IMR-90 (cell line): ENCODE data around the gene MAP1LC3B2. TPM values are rescaled to one million over a fixed set of nuclear protein-coding genes. Genes with fewer than 3 reads are reported as not detected.

Experiments used
- ATAC-seq: fragments of 200-7000 bp; cut with Tn5 transposase; 2 replicates; pipeline ENCODE4 v1.9.1; 2020; ENCODE audit warnings: low read depth, mild to moderate bottlenecking, moderate library complexity
- BruUV-seq: library from RNA; stranded (reverse); fragments of 400-500 nt; replicated peaks from 2 replicates; lab custom pipeline; 2021; lab: Mats Ljungman, UMichigan
- CTCF ChIA-PET: fragments of 300-600 bp; formaldehyde crosslinking; extraction: SDS; loops from one replicate; lab custom pipeline; 2021; ENCODE audit warnings: antibody characterized with exemption; lab: Yijun Ruan, JAX
- POLR2A ChIA-PET: fragments of 300-600 bp; sonication (Branson Sonifier 250); formaldehyde crosslinking; loops from one replicate; lab custom pipeline; 2022; ENCODE audit warnings: antibody characterized with exemption; ENCODE audit not compliant: unreplicated experiment; lab: Charles Lee
- DNase-seq: peaks from one replicate; pipeline ENCODE4 v3.0.0; 2013
- H2AFZ ChIP-seq: replicated peaks from 2 replicates; pipeline ENCODE3; 2013; ENCODE audit warnings: low read length, mild to moderate bottlenecking; ENCODE audit not compliant: poor library complexity
- H2AK5ac ChIP-seq: 2 replicates; pipeline ENCODE4 v1.6.1; 2013; ENCODE audit warnings: low read depth, low read length, inconsistent platforms
- H2AK9ac ChIP-seq: replicated peaks from 2 replicates; pipeline ENCODE3; 2013; ENCODE audit warnings: mild to moderate bottlenecking, low read depth, low read length, moderate library complexity; ENCODE audit not compliant: poor library complexity
- H2BK120ac ChIP-seq: 2 replicates; pipeline ENCODE4 v1.6.1; 2013; ENCODE audit warnings: low read depth, low read length, inconsistent platforms
- H2BK15ac ChIP-seq: 3 replicates; pipeline ENCODE4 v1.6.1; 2013; ENCODE audit warnings: low read depth, low read length, inconsistent platforms
- H2BK20ac ChIP-seq: 2 replicates; pipeline ENCODE4 v1.6.1; 2013; ENCODE audit warnings: low read depth, mild to moderate bottlenecking, inconsistent platforms, low read length, moderate library complexity
- H2BK5ac ChIP-seq: 2 replicates; pipeline ENCODE4 v1.6.1; 2013; ENCODE audit warnings: mild to moderate bottlenecking, low read depth, low read length, inconsistent platforms; ENCODE audit not compliant: poor library complexity, severe bottlenecking
- H3K14ac ChIP-seq: replicated peaks from 2 replicates; pipeline ENCODE4 v1.6.1; 2013; ENCODE audit warnings: low read depth, low read length, inconsistent platforms
- H3K18ac ChIP-seq: 2 replicates; pipeline ENCODE4 v1.6.1; 2013; ENCODE audit warnings: low read depth, low read length, control low read depth
- H3K23ac ChIP-seq: 2 replicates; pipeline ENCODE4 v1.6.1; 2013; ENCODE audit warnings: low read depth, low read length, inconsistent platforms
- H3K27ac ChIP-seq: 2 replicates; pipeline ENCODE4 v1.5.1; 2013; ENCODE audit warnings: mild to moderate bottlenecking, control low read depth, low read length; ENCODE audit not compliant: insufficient read depth
- H3K27me3 ChIP-seq: 2 replicates; pipeline ENCODE4 v1.6.1; 2013; ENCODE audit warnings: low read length; ENCODE audit not compliant: control insufficient read depth, insufficient read depth
- H3K36me3 ChIP-seq: 2 replicates; pipeline ENCODE4 v1.6.1; 2013; ENCODE audit warnings: low read length, mixed read lengths; ENCODE audit not compliant: control insufficient read depth, insufficient read depth
- H3K4ac ChIP-seq: 2 replicates; pipeline ENCODE4 v1.6.1; 2013; ENCODE audit warnings: low read depth, low read length, inconsistent platforms
- H3K4me1 ChIP-seq: 2 replicates; pipeline ENCODE4 v1.6.1; 2013; ENCODE audit warnings: low read length, mixed read lengths; ENCODE audit not compliant: control insufficient read depth, insufficient read depth
- H3K4me2 ChIP-seq: 2 replicates; pipeline ENCODE4 v1.6.1; 2013; ENCODE audit warnings: low read depth, mild to moderate bottlenecking, control low read depth, low read length, moderate library complexity
- H3K4me3 ChIP-seq: 2 replicates; pipeline ENCODE4 v1.5.1; 2013; ENCODE audit warnings: low read depth, mild to moderate bottlenecking, control low read depth, low read length, moderate library complexity; ENCODE audit not compliant: insufficient read depth
- H3K56ac ChIP-seq: 2 replicates; pipeline ENCODE4 v1.6.1; 2013; ENCODE audit warnings: low read length, inconsistent platforms; ENCODE audit not compliant: insufficient read depth; ENCODE audit errors: extremely low read depth
- H3K79me1 ChIP-seq, 2 experiments: 2 replicates each; pipeline ENCODE4 v1.6.1; 2013; ENCODE audit warnings: low read length in 2 of 2, inconsistent platforms in 1 of 2, low read depth in 1 of 2
- H3K9ac ChIP-seq: 2 replicates; pipeline ENCODE4 v1.6.1; 2013; ENCODE audit warnings: low read depth, low read length, control low read depth
- H3K9me1 ChIP-seq: 2 replicates; pipeline ENCODE4 v1.6.1; 2013; ENCODE audit warnings: low read length, inconsistent platforms; ENCODE audit not compliant: insufficient read depth
- H3K9me3 ChIP-seq: 2 replicates; pipeline ENCODE4 v1.6.1; 2013; ENCODE audit warnings: low read length; ENCODE audit not compliant: control insufficient read depth, insufficient read depth
- H4K20me1 ChIP-seq: 2 replicates; pipeline ENCODE4 v1.6.1; 2013; ENCODE audit warnings: low read length, inconsistent platforms; ENCODE audit not compliant: insufficient read depth
- H4K5ac ChIP-seq: 2 replicates; pipeline ENCODE4 v1.6.1; 2013; ENCODE audit warnings: mild to moderate bottlenecking, low read depth, low read length, control low read depth
- H4K8ac ChIP-seq, 2 experiments: 2 replicates each; pipeline ENCODE4 v1.6.1; 2013; ENCODE audit warnings: low read depth in 2 of 2, low read length in 2 of 2, control low read depth in 1 of 2, inconsistent platforms in 1 of 2
- H4K91ac ChIP-seq: 2 replicates; pipeline ENCODE4 v1.6.1; 2013; ENCODE audit warnings: low read depth, low read length, inconsistent platforms; ENCODE audit not compliant: insufficient read depth
- CEBPB ChIP-seq: IDR thresholded peaks from 2 replicates; pipeline ENCODE4 v1.6.1; 2012; ENCODE audit warnings: low read depth, low read length, improper control_type of control experiment
- FOS ChIP-seq: fragments of 150-350 bp; IDR thresholded peaks from 2 replicates; pipeline ENCODE4 v1.6.1; 2016; ENCODE audit warnings: low read depth, low read length
- MAFK ChIP-seq: IDR thresholded peaks from 2 replicates; pipeline ENCODE4 v1.6.1; 2012; ENCODE audit warnings: low read depth, low read length, improper control_type of control experiment
- MAZ ChIP-seq: IDR thresholded peaks from 2 replicates; pipeline ENCODE4 v1.6.1; 2012; ENCODE audit warnings: low read depth, mild to moderate bottlenecking, low read length, improper control_type of control experiment, moderate library complexity, borderline replicate concordance
- MXI1 ChIP-seq: IDR thresholded peaks from 2 replicates; pipeline ENCODE4 v1.6.1; 2012; ENCODE audit warnings: low read depth, mild to moderate bottlenecking, low read length, moderate library complexity, borderline replicate concordance
- NFE2L2 ChIP-seq: fragments of 150-350 bp; IDR thresholded peaks from 2 replicates; pipeline ENCODE4 v1.6.1; 2016; ENCODE audit warnings: low read depth, mild to moderate bottlenecking, low read length
- POLR2A ChIP-seq: IDR thresholded peaks from 2 replicates; pipeline ENCODE4 v1.6.1; 2012; ENCODE audit warnings: mild to moderate bottlenecking, low read depth, low read length
- RFX5 ChIP-seq: IDR thresholded peaks from 2 replicates; pipeline ENCODE4 v1.8.0; 2012; ENCODE audit warnings: low read depth, mild to moderate bottlenecking, low read length, moderate library complexity
- SMC3 ChIP-seq: fragments of 150-350 bp; IDR thresholded peaks from 2 replicates; pipeline ENCODE4 v1.6.1; 2016; ENCODE audit warnings: low read depth, mild to moderate bottlenecking, antibody characterized with exemption, low read length, moderate library complexity
- WGBS, 2 experiments: methylation state at CpG; one replicate each; pipeline versions ENCODE4 v1.1.5 to v1.1.7; 2013; ENCODE audit warnings: missing lambda C conversion rate in 2 of 2; ENCODE audit not compliant: insufficient read length in 1 of 2; ENCODE audit errors: extremely low coverage in 2 of 2; 5-methylcytosine and 5-hydroxymethylcytosine counted together
- dilution Hi-C: fragments of 300-500 bp; cut with HindIII; formaldehyde crosslinking; loops from one replicate; pipeline ENCODE4 v1.14.3; 2018; ENCODE audit warnings: low sequenced_read_pairs; ENCODE audit not compliant: unreplicated experiment
- in situ Hi-C: fragments of 300-500 bp; cut with MboI; formaldehyde crosslinking; loops from 3 replicates; pipeline ENCODE4 v1.14.3; 2019; ENCODE audit warnings: low sequenced_read_pairs, inconsistent platforms, mixed read lengths
- intact Hi-C: fragments of 100-400 bp; cut with micrococcal nuclease; formaldehyde crosslinking; loops from 2 replicates; pipeline ENCODE4 v1.10.0; 2022
- polyA plus RNA-seq, 3 experiments: library from polyadenylated mRNA; depleted of rRNA; stranded (reverse); fragments of >200 nt; gene quantifications; 2 replicates each; pipeline ENCODE4 v1.2.3, GENCODE V29; 2012; ENCODE audit warnings: low replicate concordance in 1 of 3
- total RNA-seq: library from RNA; depleted of rRNA; stranded (reverse); fragments of >200 nt; gene quantifications from 2 replicates; pipeline ENCODE4 v1.2.3, GENCODE V29; 2012
- TF ChIP-seq, protein P1 (sequence below): conservative IDR thresholded peaks from 2 replicates; pipeline ENCODE4 v1.5.1; 2012; ENCODE audit warnings: mild to moderate bottlenecking, low read depth, low read length, improper control_type of control experiment

Gene MAP1LC3B2
- total and polyA plus RNA-seq, 2 of the 4 experiments (the other 2 are of a cell fraction), result 1.4 TPM; not detected in 1

DNA sequence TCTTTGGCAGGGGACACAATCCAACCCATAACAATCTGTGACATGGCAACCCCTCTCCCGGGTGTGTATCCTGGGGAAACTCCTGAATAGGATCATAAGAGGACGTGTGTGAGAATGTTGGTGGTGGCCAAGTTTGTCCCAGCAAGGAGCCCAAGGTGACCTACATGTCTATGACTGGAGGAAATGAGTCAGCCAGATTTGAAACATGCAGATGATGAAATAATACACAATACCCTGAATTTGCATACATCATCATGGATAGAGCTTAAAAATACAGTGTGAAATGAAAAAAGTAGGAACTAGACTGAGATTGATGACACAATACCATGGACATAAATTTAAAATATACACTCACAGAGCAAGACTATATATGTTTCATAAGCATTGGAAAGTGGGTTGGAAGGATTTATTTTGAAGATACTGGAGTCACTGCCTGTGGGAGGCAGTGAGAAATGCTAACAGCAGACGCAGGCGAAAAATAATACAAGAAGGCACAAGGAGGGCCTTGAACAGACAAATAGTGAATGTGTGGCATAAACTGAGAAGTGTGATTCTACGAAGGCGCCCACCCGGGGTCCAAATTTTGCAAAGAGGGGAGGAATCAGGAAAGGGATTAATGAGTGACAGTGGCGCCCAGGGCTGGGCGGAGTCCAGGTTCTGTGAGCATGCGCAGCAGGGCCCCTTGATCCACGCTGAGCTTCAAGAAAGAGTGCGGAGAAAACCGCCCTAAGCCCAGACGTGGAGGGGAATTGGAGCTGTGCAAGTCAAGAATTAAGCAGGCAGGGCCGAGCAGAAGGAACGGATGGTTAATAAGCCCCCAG, 7.0 kb upstream of the MAP1LC3B2 start (continued):
- TF ChIP-seq NFE2L2 (peak; percentile 62; the same call in 1 of the 2 replicates), RFX5 (no peak)

DNA sequence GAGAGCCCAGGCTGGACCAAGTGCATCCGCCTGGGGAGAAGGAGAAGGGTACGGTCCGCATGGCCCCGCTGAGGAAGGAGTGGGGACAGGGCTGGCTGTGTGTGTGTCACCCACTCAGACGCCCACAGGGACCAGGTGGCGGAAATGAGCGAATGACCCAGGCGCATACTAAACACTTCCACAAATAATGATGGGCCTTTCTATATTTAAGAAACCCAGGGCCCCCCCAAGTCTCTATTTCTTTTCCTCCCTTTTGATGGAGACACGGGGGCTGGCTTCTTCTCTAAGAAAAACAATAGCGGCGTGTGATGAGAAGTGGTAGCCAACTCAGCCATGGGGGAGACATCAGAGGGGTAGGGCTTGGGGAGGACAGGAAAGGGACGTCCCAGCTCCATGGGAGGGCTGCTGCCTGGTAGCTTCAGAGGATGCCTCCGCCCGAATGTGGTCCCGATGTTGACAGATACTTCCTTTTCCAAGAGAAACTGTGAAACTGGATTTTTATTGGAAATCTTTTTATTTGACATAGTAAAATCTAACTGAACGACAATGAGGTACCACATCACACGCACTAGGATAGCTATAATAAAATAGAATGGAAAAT, 6.3 kb upstream of the MAP1LC3B2 start:
- ChIA-PET CTCF (no interaction called here), POLR2A (no interaction called here)
- DNase-seq, result no peak
- dilution Hi-C loops, result no loop called here
- H2AK5ac ChIP-seq, result no peak overlapping the region; the same call in 1 of the 2 replicates
- no CpG with 5 or more reads among the region's 17 CpGs for WGBS, 2 experiments
- peaks cover 5% of the 10 kb centered on the region; the same call in 1 of the 2 replicates for H3K9me1 ChIP-seq
- H4K20me1 ChIP-seq, result no peaks in the 10 kb centered on the region
- no peak overlapping the region for H3K18ac ChIP-seq
- no peak overlapping the region for H3K4me3 ChIP-seq
- no peak overlapping the region for H2AK9ac ChIP-seq
- peaks cover 8% of the 10 kb centered on the region for H3K4me1 ChIP-seq
- no peak overlapping the region for H4K91ac ChIP-seq
- no peak overlapping the region for H2BK5ac ChIP-seq
- no peak for TF ChIP-seq SMC3
- no peak for TF ChIP-seq FOS
- no peak for TF ChIP-seq CEBPB
- TF ChIP-seq, protein P1, sequence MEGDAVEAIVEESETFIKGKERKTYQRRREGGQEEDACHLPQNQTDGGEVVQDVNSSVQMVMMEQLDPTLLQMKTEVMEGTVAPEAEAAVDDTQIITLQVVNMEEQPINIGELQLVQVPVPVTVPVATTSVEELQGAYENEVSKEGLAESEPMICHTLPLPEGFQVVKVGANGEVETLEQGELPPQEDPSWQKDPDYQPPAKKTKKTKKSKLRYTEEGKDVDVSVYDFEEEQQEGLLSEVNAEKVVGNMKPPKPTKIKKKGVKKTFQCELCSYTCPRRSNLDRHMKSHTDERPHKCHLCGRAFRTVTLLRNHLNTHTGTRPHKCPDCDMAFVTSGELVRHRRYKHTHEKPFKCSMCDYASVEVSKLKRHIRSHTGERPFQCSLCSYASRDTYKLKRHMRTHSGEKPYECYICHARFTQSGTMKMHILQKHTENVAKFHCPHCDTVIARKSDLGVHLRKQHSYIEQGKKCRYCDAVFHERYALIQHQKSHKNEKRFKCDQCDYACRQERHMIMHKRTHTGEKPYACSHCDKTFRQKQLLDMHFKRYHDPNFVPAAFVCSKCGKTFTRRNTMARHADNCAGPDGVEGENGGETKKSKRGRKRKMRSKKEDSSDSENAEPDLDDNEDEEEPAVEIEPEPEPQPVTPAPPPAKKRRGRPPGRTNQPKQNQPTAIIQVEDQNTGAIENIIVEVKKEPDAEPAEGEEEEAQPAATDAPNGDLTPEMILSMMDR, result no peak
- TF ChIP-seq MAZ, result no peak
- TF ChIP-seq MAFK, result no peak
- no peak for TF ChIP-seq POLR2A
- TF ChIP-seq MXI1, result no peak
- H3K14ac ChIP-seq, result no peak overlapping the region
- H3K9ac ChIP-seq, result no peak overlapping the region
- no peak for ATAC-seq
- H3K4me2 ChIP-seq, result no peak overlapping the region
- H2AFZ ChIP-seq, result no peak overlapping the region
- no peak overlapping the region for H3K27ac ChIP-seq
- no peaks in the 10 kb centered on the region for H3K79me1 ChIP-seq
- H2BK20ac ChIP-seq, result no peak overlapping the region; the same call in 1 of the 2 replicates
- H3K23ac ChIP-seq, result no peak overlapping the region
- H3K27me3 ChIP-seq, result no peaks in the 10 kb centered on the region
- H2BK15ac ChIP-seq, result no peak overlapping the region
- H3K4ac ChIP-seq, result 0 out of 2 replicates have a peak overlapping the region, but pooled peaks have one; percentile 29
- peak overlapping the region; percentile 52; the same call in 1 of the 2 replicates for H2BK120ac ChIP-seq
- no peak overlapping the region for H4K5ac ChIP-seq
- intact Hi-C loops, result no loop called here
- no peak overlapping the region for H3K56ac ChIP-seq
- H4K8ac ChIP-seq, result no peak overlapping the region
- BruUV-seq, result no TSS peak
- H3K36me3 ChIP-seq, result no peaks in the 10 kb centered on the region
- no peaks in the 10 kb centered on the region for H3K9me3 ChIP-seq
- in situ Hi-C loops, result no loop called here
